Cardiac muscle cell (in vitro differentiated cells and primary cell): ENCODE measurements around the gene MYO5A. TPM values are rescaled to one million over a fixed set of nuclear protein-coding genes. Genes with fewer than 3 reads are reported as not detected.

Experiments
- DNase-seq, 2 donors: peaks; one replicate each; pipeline versions ENCODE4 v3.0.0 to v3.0.0-alpha.2; 2010 to 2017; ENCODE audit warnings: low read depth in 1 of 2, low spot score in 1 of 2
- H3K27ac ChIP-seq: fragments of 200-600 bp; sonication (generic); 2 replicates; pipeline ENCODE4 v1.5.1; 2016
- H3K27me3 ChIP-seq: fragments of 200-600 bp; sonication (generic); 2 replicates; pipeline ENCODE4 v1.6.0; 2016; ENCODE audit warnings: control low read depth
- H3K36me3 ChIP-seq: fragments of 200-600 bp; sonication (generic); 2 replicates; pipeline ENCODE4 v1.5.1; 2016; ENCODE audit warnings: control low read depth
- H3K4me1 ChIP-seq: fragments of 200-600 bp; sonication (generic); 2 replicates; pipeline ENCODE4 v1.8.1; 2017; ENCODE audit warnings: low read depth, mild to moderate bottlenecking, mixed run types
- H3K4me3 ChIP-seq: fragments of 200-600 bp; sonication (generic); 2 replicates; pipeline ENCODE4 v1.5.1; 2016; ENCODE audit warnings: mild to moderate bottlenecking
- H3K9me3 ChIP-seq: fragments of 200-600 bp; sonication (generic); 2 replicates; pipeline ENCODE4 v1.5.1; 2017; ENCODE audit warnings: low read depth, mild to moderate bottlenecking, control low read depth
- CTCF ChIP-seq: IDR thresholded peaks from 2 replicates; pipeline ENCODE4 v1.5.1; 2012; ENCODE audit warnings: low read depth, mild to moderate bottlenecking, low read length
- polyA plus RNA-seq: library from polyadenylated mRNA; unstranded; fragments of >200 nt; fragmentation: Nextera tagmentation; extraction: Ambion mirVana; gene quantifications from 2 replicates; pipeline ENCODE4 v1.2.1, GENCODE V29; 2016
- total RNA-seq: library from RNA; depleted of rRNA; stranded (reverse); fragments of >200 nt; gene quantifications from 2 replicates; pipeline ENCODE4 v1.2.3, GENCODE V29; 2016

MYO5A gene
- total and polyA plus RNA-seq, 2 experiments from 2014 or later, result 5.1 to 27.7 TPM

DNA sequence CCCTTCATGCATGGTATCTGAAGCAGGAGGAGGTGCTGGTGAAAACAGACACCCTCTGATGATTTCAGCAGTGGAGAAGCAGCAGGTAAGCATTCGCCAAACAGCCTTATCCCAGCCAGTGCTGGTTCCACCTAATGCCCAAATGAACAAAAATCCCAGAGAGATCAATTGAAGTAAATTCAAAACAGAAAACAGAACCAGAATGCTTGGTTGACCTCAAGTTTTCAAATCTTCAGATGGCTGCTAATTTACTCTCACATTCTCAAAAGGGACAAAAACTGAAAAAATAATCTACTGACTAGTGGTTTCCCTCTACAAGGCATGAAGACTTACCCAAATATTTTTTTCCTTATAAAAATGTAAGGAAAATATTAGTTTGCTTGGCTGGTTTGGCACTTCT lies 146.0 kb downstream of the MYO5A start:
- Histone ChIP-seq H3K27me3 (no peaks in the 10 kb centered on the region), H3K4me3 (no peak overlapping the region), H3K27ac (no peak overlapping the region), H3K36me3 (peaks cover 5% of the 10 kb centered on the region), H3K9me3 (no peaks in the 10 kb centered on the region), H3K4me1 (no peaks in the 10 kb centered on the region)
- TF ChIP-seq CTCF, result no peak
- no peak for DNase-seq

DNA sequence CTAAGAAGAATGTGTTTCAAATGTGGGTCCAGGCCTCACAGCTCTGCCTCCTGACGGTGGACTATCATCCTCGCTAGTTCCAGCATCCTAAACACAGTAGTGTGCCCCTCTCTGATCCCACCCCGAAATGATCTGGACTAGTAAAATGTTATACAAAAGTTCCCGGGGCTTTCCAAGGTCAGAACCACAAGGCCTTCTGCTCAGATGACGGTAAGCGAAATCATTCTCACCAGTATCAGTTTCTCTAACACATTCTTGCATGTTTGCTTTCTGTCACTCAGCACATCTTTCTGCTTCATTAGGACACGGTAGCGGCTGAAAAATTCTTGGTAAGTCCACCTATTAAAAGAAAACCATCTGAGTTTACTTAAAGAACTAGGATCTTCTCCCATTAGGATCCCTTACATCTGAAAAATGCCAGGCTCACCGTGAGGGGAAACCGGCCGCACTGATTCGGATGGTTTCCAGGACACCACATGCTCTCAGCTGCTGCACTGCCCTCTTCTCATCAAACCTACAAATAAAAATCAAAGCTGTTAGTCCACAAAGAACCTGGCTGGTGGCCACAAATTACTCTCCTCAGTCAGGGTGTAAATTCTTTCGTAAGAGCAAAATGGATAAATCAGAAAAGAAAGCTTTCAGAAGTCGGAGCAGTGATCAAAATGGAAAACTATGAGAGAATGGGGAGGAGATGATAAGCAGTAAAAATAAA lies 149.1 kb downstream of the MYO5A start:
- Histone ChIP-seq H3K36me3 (peaks cover 24% of the 10 kb centered on the region), H3K4me3 (no peak overlapping the region), H3K4me1 (no peaks in the 10 kb centered on the region), H3K27me3 (no peaks in the 10 kb centered on the region), H3K9me3 (no peaks in the 10 kb centered on the region), H3K27ac (no peak overlapping the region)
- no peak for TF ChIP-seq CTCF
- no peak for DNase-seq

GRCh38 chr15:52378746-52379394 lies 149.8 kb downstream of the MYO5A start:
- H3K36me3 ChIP-seq, result peaks cover 30% of the 10 kb centered on the region
- no peak for DNase-seq
- no peaks in the 10 kb centered on the region for H3K4me1 ChIP-seq
- H3K27me3 ChIP-seq, result no peaks in the 10 kb centered on the region
- H3K4me3 ChIP-seq, result no peak overlapping the region
- TF ChIP-seq CTCF, result no peak
- H3K9me3 ChIP-seq, result no peaks in the 10 kb centered on the region
- H3K27ac ChIP-seq, result no peak overlapping the region

DNA sequence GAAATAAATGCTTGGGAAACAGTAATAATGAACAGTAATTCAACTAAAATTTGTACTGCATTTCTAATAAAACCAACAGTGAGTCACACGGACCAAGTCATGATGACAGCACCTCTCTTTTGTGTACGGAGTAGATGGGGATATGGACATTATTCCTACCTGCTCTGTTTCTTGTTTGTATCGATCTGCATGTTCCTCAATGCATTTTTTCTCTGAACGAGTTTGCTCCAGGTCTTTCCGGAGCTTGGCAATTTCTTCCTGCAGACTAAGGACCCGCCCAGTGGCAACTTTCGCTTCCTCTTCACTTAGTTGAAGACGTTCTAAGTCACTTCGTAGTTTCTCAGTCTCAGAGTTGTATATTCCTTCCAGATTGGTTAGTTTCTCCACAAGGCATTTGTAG lies 158.7 kb downstream of the MYO5A start:
- Histone ChIP-seq H3K36me3 (peaks cover 30% of the 10 kb centered on the region), H3K27ac (no peak overlapping the region), H3K27me3 (no peaks in the 10 kb centered on the region), H3K4me3 (no peak overlapping the region), H3K4me1 (peaks cover 11% of the 10 kb centered on the region), H3K9me3 (no peaks in the 10 kb centered on the region)
- no peak for DNase-seq
- no peak for TF ChIP-seq CTCF

DNA sequence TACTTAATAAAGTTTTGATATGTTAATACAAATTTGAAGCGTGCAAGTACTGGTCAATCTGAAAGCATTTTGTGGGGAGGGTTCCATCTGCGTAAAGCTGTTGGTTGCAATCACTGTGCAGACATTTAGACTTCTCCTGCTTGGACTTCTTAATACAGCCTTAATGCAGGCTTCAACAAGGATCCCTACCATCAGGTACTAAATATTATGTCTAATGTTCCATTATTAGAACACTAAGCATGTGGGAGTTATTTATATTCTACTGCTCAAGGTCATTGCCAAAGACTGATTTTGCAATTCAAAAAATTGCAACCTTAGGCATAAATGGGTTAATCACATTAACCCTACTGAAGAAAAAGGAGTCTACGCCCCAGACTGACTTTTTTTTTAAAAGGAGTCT lies 159.2 kb downstream of the MYO5A start:
- Histone ChIP-seq H3K36me3 (peaks cover 27% of the 10 kb centered on the region), H3K27me3 (no peaks in the 10 kb centered on the region), H3K4me1 (peaks cover 11% of the 10 kb centered on the region), H3K27ac (no peak overlapping the region), H3K4me3 (no peak overlapping the region), H3K9me3 (no peaks in the 10 kb centered on the region)
- DNase-seq, result no peak
- TF ChIP-seq CTCF, result no peak
